ENCODE measurements around the gene ANXA9.
A peak's percentile ranks its signal among the peaks of the same experiment; 100 is the strongest.

Gene ANXA9

DNA sequence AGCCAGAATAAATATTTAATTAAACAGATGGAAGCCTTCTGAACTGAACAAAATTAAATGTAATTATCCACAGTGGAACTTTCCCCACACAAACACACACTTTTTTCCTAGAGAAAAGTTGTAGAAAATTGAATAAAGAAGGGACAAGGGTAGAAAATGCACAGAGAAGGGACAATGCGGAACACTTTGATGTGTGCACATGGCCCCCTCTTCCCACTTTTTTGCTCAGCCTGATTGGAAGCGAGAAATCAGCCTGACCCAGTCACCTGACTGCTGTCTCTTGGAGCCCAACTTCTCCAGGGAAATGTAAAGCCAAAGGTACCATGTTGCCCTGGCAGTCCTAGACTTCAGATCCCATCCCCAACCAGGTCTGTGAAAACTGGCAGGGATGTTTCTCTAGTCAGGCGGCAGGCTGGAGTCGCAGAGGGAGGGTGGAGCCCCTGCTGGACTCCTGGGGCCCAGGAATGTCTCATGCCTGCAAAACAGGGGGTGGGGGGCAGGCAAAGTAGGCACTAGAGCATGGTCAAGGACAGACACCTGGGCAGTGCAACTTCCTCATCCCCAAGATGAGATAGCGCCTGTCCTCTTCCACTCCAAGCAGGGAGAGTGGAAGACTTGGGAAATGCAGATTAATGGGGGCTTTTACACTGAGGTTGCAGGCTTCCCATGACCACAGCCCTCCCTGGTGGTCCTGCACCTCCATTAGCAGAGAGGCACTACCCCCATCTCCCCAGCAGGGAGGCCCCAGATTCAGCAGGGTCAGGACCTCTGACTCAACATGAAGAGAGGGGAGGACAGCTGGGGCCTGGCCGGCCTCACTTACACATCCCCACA is 10.3 kb upstream of the ANXA9 start:
- H3K9ac ChIP-seq (ENCODE audit: insufficient read length), result no peak overlapping the region
- H3K27ac ChIP-seq, result 0 out of 2 replicates have a peak overlapping the region, but pooled peaks have one; percentile 35
- peaks cover 21% of the 10 kb centered on the region for H3K36me3 ChIP-seq (ENCODE audit: insufficient read depth, low read length)

GRCh38 chr1:150972417-150972940 is 9.6 kb upstream of the ANXA9 start:
- peak overlapping the region; percentile 98 for H3K4me3 ChIP-seq
- H3K27ac ChIP-seq, result 0 out of 2 replicates have a peak overlapping the region, but pooled peaks have one; percentile 35
- TF ChIP-seq FOXP2 (optimal IDR thresholded peaks at IDR 0.05; ENCODE audit: control extremely low read depth, extremely low read length, insufficient read depth) (no peak), POLR2AphosphoS5 (IDR thresholded peaks at IDR 0.05; ENCODE audit: borderline replicate concordance, low read depth, low read length) (no peak), EZH2 (IDR thresholded peaks at IDR 0.05) (no peak)
- DNase-seq (ENCODE audit: low read depth, low spot score), result no peak
- H3K36me3 ChIP-seq (ENCODE audit: insufficient read depth, low read length), result peaks cover 14% of the 10 kb centered on the region; the same call in 1 of the 2 replicates
- peak overlapping the region; percentile 97 for H3K9ac ChIP-seq (ENCODE audit: insufficient read length)
- no peaks in the 10 kb centered on the region for H3K9me3 ChIP-seq (ENCODE audit: low read depth, low read length)

More for the DNA sequence above, 10.3 kb upstream of the ANXA9 start:
- H3K4me3 ChIP-seq, result peak overlapping the region; percentile 18; the same call in 1 of the 2 replicates
- no peak for DNase-seq (ENCODE audit: low read depth, low spot score)
- no peak for TF ChIP-seq FOXP2 (optimal IDR thresholded peaks at IDR 0.05; ENCODE audit: control extremely low read depth, extremely low read length, insufficient read depth)
- no peak for TF ChIP-seq EZH2 (IDR thresholded peaks at IDR 0.05)
- no peak for TF ChIP-seq POLR2AphosphoS5 (IDR thresholded peaks at IDR 0.05; ENCODE audit: borderline replicate concordance, low read depth, low read length)
- no peaks in the 10 kb centered on the region for H3K9me3 ChIP-seq (ENCODE audit: low read depth, low read length)

DNA sequence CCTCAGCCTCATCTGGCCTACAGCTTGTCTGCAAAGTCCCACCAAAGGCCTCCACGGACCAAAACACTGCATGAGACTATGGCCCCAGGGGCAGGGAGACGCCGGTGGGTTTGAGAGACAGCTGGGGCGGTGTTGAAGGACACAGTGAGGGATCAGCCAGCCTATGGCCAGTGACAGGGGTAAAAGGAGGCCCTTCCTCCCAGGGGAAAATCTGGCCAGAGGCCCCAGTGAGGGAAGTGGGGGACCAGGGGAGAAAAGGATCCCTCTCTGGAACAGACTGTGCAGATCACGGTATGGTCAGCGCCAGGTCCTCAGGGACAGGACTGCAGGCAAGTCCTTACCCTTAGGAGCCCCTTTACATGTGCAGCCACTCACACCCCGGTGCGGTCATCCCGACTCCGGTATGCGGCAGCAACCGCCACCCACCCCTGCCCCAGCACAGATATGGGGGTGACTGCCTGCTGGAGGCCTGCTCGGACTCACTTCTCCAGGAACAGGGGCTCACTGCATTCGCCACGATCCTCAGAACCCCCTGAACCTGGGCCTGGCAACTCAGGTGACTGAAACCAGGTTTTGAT is 8.7 kb upstream of the ANXA9 start:
- no peak for DNase-seq (ENCODE audit: low read depth, low spot score)
- H3K9ac ChIP-seq (ENCODE audit: insufficient read length), result peak overlapping the region; percentile 97
- peak overlapping the region; percentile 98 for H3K4me3 ChIP-seq
- no peaks in the 10 kb centered on the region for H3K9me3 ChIP-seq (ENCODE audit: low read depth, low read length)
- TF ChIP-seq FOXP2 (optimal IDR thresholded peaks at IDR 0.05; ENCODE audit: control extremely low read depth, extremely low read length, insufficient read depth) (no peak), POLR2AphosphoS5 (IDR thresholded peaks at IDR 0.05; ENCODE audit: borderline replicate concordance, low read depth, low read length) (no peak), EZH2 (IDR thresholded peaks at IDR 0.05) (no peak)
- peaks cover 6% of the 10 kb centered on the region; the same call in 1 of the 2 replicates for H3K36me3 ChIP-seq (ENCODE audit: insufficient read depth, low read length)
- H3K27ac ChIP-seq, result peak overlapping the region; percentile 74; the same call in 1 of the 2 replicates

GRCh38 chr1:150973836-150974579 is 8.1 kb upstream of the ANXA9 start:
- no peaks in the 10 kb centered on the region for H3K36me3 ChIP-seq (ENCODE audit: insufficient read depth, low read length)
- no peak for DNase-seq (ENCODE audit: low read depth, low spot score)
- TF ChIP-seq EZH2 (IDR thresholded peaks at IDR 0.05) (no peak), FOXP2 (optimal IDR thresholded peaks at IDR 0.05; ENCODE audit: control extremely low read depth, extremely low read length, insufficient read depth) (no peak), POLR2AphosphoS5 (IDR thresholded peaks at IDR 0.05; ENCODE audit: borderline replicate concordance, low read depth, low read length) (no peak)
- H3K4me3 ChIP-seq, result peak overlapping the region; percentile 98
- no peaks in the 10 kb centered on the region for H3K9me3 ChIP-seq (ENCODE audit: low read depth, low read length)
- peak overlapping the region; percentile 97 for H3K9ac ChIP-seq (ENCODE audit: insufficient read length)
- peak overlapping the region; percentile 74 for H3K27ac ChIP-seq

DNA sequence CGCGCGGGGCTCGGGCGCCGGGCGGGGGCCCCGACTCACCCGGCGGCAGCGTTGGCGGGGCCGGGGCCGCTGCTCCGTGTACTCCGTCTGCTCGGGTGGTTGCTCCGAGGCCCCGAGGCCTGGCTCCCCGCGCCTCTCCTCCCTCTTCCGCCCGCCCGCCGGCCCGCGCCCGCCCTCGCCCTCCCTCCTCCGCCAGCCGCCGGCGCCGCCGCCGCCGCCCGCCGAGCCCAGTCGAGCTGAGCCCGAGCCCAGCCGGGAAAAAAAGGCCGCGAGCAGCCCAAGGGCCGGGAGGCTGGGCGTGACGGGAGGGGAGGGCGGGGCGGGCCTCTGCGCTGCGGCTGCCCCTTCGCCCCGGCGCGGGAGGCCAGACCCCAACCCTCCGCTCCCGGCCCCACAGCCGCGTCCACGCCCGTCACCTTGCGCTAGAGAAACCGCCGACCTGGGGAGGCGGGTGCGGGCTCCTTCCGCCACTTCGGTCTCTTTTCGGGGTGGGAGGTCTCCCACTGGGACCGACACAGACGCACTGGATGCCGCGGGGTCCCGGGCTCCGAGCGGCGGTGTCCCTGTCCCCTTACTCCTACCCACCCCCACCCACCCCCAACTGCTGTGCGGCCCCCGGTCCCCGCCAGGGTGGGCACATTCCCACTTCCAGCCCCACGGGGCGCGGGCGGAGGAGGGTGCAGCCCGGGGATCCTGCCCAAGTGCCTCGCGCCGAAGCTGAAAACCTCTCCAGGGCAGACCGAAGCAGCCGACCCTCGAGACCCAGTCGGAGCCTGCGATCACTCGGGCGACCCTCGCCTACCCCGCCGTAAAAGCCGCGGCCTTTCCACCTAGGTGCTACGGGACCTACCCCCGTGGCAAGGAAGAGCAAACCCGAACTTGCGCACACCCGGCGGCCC is 7.3 kb upstream of the ANXA9 start, which contains the start of gene CERS2:
Gene CERS2 (minus strand): TSS at position 256 of the 899 bp plus-strand sequence. CDS start 5,745 bp downstream, outside the sequence.
- peak within 1 kb of the TSS; percentile 74 for H3K27ac ChIP-seq
- DNase-seq (ENCODE audit: low read depth, low spot score), result no peak
- H3K36me3 ChIP-seq (ENCODE audit: insufficient read depth, low read length), result no peaks in the 10 kb centered on the region
- TF ChIP-seq POLR2AphosphoS5 (IDR thresholded peaks at IDR 0.05; ENCODE audit: borderline replicate concordance, low read depth, low read length) (peak; percentile 31; the same call in 1 of the 2 replicates), EZH2 (IDR thresholded peaks at IDR 0.05) (no peak)
- H3K9me3 ChIP-seq (ENCODE audit: low read depth, low read length), result no peaks in the 10 kb centered on the region
- H3K4me3 ChIP-seq, result peak within 1 kb of the TSS; percentile 98
- peak within 1 kb of the TSS; percentile 97 for H3K9ac ChIP-seq (ENCODE audit: insufficient read length)

- no peak overlapping the region for H3K9ac ChIP-seq (ENCODE audit: insufficient read length)
- TF ChIP-seq EZH2 (IDR thresholded peaks at IDR 0.05), result no peak
- no peak for TF ChIP-seq FOXP2 (optimal IDR thresholded peaks at IDR 0.05; ENCODE audit: control extremely low read depth, extremely low read length, insufficient read depth)
- TF ChIP-seq POLR2AphosphoS5 (IDR thresholded peaks at IDR 0.05; ENCODE audit: borderline replicate concordance, low read depth, low read length), result no peak
- H3K9me3 ChIP-seq (ENCODE audit: low read depth, low read length), result no peaks in the 10 kb centered on the region
- no peaks in the 10 kb centered on the region for H3K36me3 ChIP-seq (ENCODE audit: insufficient read depth, low read length)
- 0 out of 2 replicates have a peak overlapping the region, but pooled peaks have one; percentile 52 for H3K27ac ChIP-seq
- H3K4me3 ChIP-seq, result no peak overlapping the region
- no peak for DNase-seq (ENCODE audit: low read depth, low spot score)
Observed at GRCh38 chr1:150976401-150976821, 5.7 kb upstream of the ANXA9 start.
